EH (cell line): ENCODE data around the gene CEP112.
"Not testable (repeated sequence)": the region's sequence is repeated elsewhere in the genome, so short reads cannot be mapped to it uniquely, and the experiment has no call there.

Source experiments
- DNase-seq: peaks from one replicate; pipeline ENCODE4 v3.0.0-alpha.2; 2015; ENCODE audit warnings: low read depth

The CEP112 gene

DNA sequence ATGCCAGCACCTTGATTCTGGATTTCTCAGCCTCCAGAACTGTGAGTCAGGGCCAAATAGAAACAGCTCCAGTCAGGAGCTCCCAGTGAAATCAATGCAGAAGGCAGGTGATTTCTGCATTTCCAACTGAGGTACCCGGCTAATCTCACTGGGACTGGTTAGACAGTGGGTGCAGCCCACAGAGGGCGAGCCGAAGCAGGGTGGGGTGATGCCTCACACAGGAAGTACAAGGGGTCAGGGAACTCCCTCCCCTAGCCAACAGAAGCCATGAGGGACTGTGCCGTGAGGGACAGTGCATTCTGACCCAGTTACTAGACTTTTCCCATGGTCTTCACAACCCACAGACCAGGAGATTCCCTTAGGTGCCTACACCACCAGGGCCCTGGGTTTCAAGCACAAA is 36.9 kb downstream of the CEP112 start:
- DNase-seq = not testable (repeated sequence)

- DNase-seq = peak; percentile 70
Observed at GRCh38 chr17:66152756-66153155, 39.2 kb downstream of the CEP112 start.

DNA sequence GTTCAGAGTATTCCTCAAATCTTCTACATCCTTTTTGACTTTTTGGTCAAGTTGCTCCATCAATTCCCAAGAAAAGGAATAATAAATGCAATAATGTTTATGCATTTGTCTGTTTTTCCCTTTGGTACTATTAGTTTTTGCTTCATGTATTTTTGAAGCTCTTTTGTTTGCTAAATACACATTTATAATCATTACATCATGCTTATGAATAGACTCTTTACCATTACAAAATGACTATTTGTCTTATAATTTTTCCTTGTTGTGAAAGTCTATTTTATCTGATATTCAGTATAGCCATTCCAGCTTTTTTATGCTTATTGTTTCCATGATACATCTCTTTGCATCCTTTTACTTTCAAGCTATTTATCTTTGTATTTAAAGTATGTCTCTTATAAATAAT is 41.2 kb downstream of the CEP112 start:
- no peak for DNase-seq

DNA sequence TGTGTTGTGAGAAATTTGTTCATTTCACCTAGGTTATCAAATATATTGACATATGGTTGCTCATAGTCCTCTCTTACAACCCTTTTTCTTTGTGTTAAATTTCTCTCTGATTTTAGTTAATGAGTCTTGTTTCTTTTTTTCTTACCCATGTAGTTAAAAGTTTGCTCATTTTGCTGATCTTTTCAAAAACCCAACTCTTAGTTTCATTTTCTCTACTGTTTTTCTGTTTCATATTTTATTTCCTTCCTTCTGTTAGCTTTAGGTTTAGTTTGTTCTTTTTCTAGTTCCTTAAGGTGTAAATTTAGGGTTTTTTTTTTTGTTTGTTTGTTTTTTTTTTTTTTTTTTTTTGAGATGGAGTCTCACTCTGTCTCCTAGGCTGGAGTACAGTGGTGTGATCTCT is 42.4 kb downstream of the CEP112 start:
- no peak for DNase-seq

DNA sequence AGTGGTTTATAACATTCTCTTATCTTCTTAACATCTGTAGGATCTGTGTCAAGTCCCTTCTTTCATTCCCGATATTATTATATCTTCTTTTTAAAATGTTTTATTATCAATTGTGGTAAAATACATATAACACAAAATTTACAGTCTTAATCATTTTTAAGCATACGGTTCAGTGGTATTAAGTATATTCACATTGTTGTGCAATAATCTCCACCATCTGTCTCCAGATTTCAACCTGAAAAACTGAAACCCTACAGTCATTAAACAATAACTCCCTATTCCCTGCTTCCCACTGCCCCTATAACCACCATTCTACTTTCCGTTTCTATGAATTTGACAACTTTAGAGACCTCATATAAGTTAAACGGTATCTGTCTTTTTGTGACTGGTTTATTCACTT is 45.5 kb downstream of the CEP112 start:
- no peak for DNase-seq

DNA sequence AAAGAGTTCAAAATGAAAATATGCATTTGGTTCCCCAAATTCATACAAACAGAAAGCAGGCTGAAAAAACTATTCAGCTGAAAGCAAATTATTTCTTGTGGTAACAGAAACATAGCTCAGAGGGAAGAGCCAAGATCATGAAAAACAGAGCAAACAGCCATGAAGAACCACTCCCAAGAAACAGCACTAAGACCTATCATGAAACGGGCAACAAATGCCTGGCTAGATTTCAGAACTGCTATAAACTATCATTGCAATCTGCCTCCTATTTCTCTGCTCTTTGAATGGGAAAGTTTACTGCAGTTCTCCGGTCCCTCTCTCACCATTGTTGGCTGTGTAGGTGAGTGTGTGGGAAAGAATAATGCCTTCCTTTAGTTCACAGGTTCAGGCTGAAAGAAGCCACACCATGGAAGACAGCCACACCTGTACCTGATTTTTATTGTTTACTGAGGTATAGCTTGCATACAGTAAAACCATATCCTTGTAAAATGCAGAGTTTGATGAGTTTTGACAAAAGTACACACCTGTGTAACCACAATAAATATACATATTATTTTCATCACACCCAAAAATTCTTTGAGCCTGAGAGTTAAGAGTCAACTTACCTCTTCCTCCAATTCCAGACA is 48.2 kb downstream of the CEP112 start:
- no peak for DNase-seq

GRCh38 chr17:66142428-66142827 is 49.5 kb downstream of the CEP112 start:
- no peak for DNase-seq

GRCh38 chr17:66138120-66138519 is 53.8 kb downstream of the CEP112 start:
- DNase-seq = no peak

GRCh38 chr17:66135896-66136295 is 56.0 kb downstream of the CEP112 start:
- peak; percentile 15 for DNase-seq

GRCh38 chr17:66135219-66135618 is 56.7 kb downstream of the CEP112 start:
- no peak for DNase-seq

- DNase-seq = no peak
Observed at GRCh38 chr17:66129759-66130158, 62.2 kb downstream of the CEP112 start.

DNA sequence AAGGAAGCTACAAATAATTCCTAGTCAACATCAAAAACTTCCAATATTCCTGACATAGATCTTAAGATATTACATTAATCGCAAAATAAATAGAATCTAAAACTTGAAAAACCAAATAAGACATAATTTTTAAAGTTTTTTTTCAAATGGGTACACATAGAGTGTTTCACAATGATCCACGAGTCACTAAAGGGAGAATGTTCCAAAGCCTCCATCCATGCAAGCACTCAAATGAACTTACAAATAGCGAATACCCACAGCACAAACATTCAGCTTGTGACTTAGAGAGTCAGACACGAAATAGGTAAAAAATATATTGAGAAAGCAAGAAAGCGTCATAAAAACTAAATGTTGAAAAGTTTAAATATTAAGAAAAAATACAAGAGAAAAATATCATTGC is 65.7 kb downstream of the CEP112 start:
- DNase-seq = no peak

GRCh38 chr17:66123163-66123562 is 68.8 kb downstream of the CEP112 start:
- DNase-seq = peak; percentile 51

GRCh38 chr17:66115246-66115645 is 76.7 kb downstream of the CEP112 start:
- DNase-seq = peak; percentile 86

DNA sequence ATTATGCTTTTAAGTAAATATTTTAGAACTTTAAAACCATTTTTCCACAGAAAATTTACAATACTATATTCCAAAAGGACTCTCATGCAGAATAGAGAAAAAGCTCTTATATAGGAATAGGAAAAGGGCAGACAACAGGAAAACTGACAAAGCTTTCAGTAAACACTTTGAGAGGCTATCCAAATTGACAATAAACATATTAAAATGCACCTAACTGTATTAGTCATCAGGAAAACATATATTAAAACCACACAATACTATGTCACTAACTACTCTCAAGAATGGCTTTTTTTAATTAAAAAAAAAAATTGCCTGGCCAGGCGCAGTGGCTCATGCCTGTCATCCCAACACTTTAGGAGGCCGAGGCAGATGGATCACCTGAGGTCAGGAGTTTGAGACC is 77.3 kb downstream of the CEP112 start:
- DNase-seq = no peak

- DNase-seq = no peak
Observed at GRCh38 chr17:66107731-66108130, 84.2 kb downstream of the CEP112 start.

GRCh38 chr17:66098040-66098439 is 93.9 kb downstream of the CEP112 start:
- peak; percentile 47 for DNase-seq

- no peak for DNase-seq
Observed at GRCh38 chr17:66094727-66095126, 97.2 kb downstream of the CEP112 start.

DNA sequence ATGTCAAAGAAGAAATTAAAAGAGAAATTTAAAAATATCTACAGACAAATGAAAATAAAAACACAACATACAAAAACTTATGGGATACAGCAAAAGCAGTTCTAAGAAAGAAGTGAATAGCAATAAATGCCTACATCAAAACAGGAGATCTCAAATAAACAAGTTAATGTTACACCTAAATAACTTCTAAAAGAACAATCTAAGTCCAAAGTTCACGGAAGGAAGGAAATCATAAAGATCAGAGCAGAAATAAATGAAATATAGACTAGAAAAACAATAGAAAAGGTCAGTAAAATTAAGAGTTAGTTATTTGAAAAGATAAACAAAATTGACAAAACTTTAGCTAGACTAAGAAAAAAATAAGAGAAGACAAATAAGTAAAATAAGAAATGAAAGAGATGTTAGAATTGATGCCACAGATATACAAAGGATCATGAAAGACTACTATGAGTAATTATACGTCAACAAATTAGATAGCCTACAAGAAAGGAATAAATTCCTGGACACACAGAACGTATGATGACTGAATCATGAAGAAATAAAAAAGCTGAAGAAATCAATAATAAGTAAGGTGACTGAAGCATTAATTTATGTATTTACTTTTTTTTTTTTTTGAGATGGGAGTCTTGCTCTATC is 100.4 kb downstream of the CEP112 start:
- no peak for DNase-seq

- no peak for DNase-seq
Observed at GRCh38 chr17:66089764-66090163, 102.2 kb downstream of the CEP112 start.

GRCh38 chr17:66088173-66088572 is 103.8 kb downstream of the CEP112 start:
- DNase-seq = no peak

DNA sequence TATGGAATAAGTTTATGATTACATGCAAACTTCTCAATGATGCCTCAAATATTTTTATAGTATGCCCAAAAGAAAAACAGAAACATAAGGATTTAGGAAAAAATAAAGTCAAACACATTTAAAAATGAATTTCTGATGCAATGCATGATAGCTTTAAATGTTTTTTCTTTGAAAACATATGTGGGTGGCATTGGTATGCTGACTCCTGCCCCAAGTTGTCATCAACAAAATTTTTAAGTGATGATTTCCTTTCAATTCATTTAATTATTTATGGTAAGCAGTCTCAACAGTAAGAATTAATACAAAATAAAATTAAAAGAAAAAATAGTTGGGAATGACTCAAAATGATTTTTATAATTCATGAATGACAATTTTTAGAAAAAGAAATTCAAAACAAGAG is 104.9 kb downstream of the CEP112 start:
- DNase-seq = peak; percentile 25

GRCh38 chr17:66085221-66085620 is 106.7 kb downstream of the CEP112 start:
- no peak for DNase-seq

GRCh38 chr17:66080670-66081069 is 111.3 kb downstream of the CEP112 start:
- DNase-seq = not testable (repeated sequence)
